PC-3 (cell line): ENCODE data around the gene ATP2A1. TPM values are rescaled to one million over a fixed set of nuclear protein-coding genes. Genes with fewer than 3 reads are reported as not detected.

Experiments used
- ATAC-seq: fragments of 200-7000 bp; cut with Tn5 transposase; 2 replicates; pipeline ENCODE4 v1.9.1; 2020; ENCODE audit warnings: mild to moderate bottlenecking, moderate library complexity
- BruUV-seq: library from RNA; stranded (reverse); fragments of 400-500 nt; replicated peaks from 2 replicates; lab custom pipeline; 2021; lab: Mats Ljungman, UMichigan
- CTCF ChIA-PET: fragments of 300-600 bp; sonication (Branson Sonifier 250); formaldehyde crosslinking; loops from one replicate; lab custom pipeline; 2022; ENCODE audit warnings: antibody characterized with exemption; lab: Charles Lee
- POLR2A ChIA-PET: fragments of 300-600 bp; sonication (Branson Sonifier 250); formaldehyde crosslinking; loops from one replicate; lab custom pipeline; 2022; ENCODE audit warnings: antibody characterized with exemption; ENCODE audit not compliant: unreplicated experiment; lab: Charles Lee
- DNase-seq: peaks from one replicate; pipeline ENCODE4 v3.0.0-alpha.2; 2015
- H2AFZ ChIP-seq: fragments of 300-600 bp; sonication (generic); 2 replicates; pipeline ENCODE4 v1.6.0; 2016; ENCODE audit warnings: antibody characterized with exemption, low read length
- H3F3A ChIP-seq: fragments of 300-600 bp; sonication (generic); one replicate; pipeline ENCODE4 v1.6.0; 2017; ENCODE audit warnings: antibody characterized with exemption, low read length, control low read depth, mild to moderate bottlenecking; ENCODE audit not compliant: unreplicated experiment
- H3K27ac ChIP-seq: fragments of 300-600 bp; sonication (generic); 2 replicates; pipeline ENCODE4 v1.5.1; 2016; ENCODE audit warnings: mild to moderate bottlenecking, low read length
- H3K27me3 ChIP-seq: fragments of 300-600 bp; sonication (generic); 2 replicates; pipeline ENCODE4 v1.6.1; 2016; ENCODE audit warnings: low read length, mixed read lengths
- H3K36me3 ChIP-seq: fragments of 300-600 bp; sonication (generic); 2 replicates; pipeline ENCODE4 v1.6.1; 2016; ENCODE audit warnings: low read depth, mixed run types, low read length, mixed read lengths
- H3K4me1 ChIP-seq: fragments of 300-600 bp; sonication (generic); 2 replicates; pipeline ENCODE4 v1.5.1; 2016; ENCODE audit warnings: low read length; ENCODE audit not compliant: insufficient read depth
- H3K4me2 ChIP-seq: fragments of 300-600 bp; sonication (generic); 2 replicates; pipeline ENCODE4 v1.6.0; 2016; ENCODE audit warnings: low read length
- H3K4me3 ChIP-seq: fragments of 300-600 bp; sonication (generic); 2 replicates; pipeline ENCODE4 v1.5.1; 2016; ENCODE audit warnings: mild to moderate bottlenecking, low read length, mixed read lengths
- H3K79me2 ChIP-seq: fragments of 300-600 bp; sonication (generic); 2 replicates; pipeline ENCODE4 v1.6.1; 2017; ENCODE audit warnings: low read length, mixed read lengths
- H3K9ac ChIP-seq: fragments of 300-600 bp; sonication (generic); 2 replicates; pipeline ENCODE4 v1.6.0; 2016; ENCODE audit warnings: mild to moderate bottlenecking, low read length
- H3K9me2 ChIP-seq: fragments of 300-600 bp; sonication (generic); replicated peaks from 2 replicates; pipeline ENCODE4 v1.6.1; 2016; ENCODE audit warnings: mixed run types, low read length, mixed read lengths
- H3K9me3 ChIP-seq: fragments of 300-600 bp; sonication (generic); 2 replicates; pipeline ENCODE4 v1.6.1; 2016; ENCODE audit warnings: low read length, mixed read lengths
- H4K20me1 ChIP-seq: fragments of 300-600 bp; sonication (generic); 2 replicates; pipeline ENCODE4 v1.6.1; 2016; ENCODE audit warnings: low read length, mixed read lengths
- CTCF ChIP-seq: fragments of 300-600 bp; sonication (generic); conservative IDR thresholded peaks from 2 replicates; pipeline ENCODE4 v1.5.1; 2017; ENCODE audit warnings: antibody characterized with exemption, low read depth, mild to moderate bottlenecking, low read length
- EZH2 ChIP-seq: fragments of 300-600 bp; sonication (generic); IDR thresholded peaks from one replicate; pipeline ENCODE4 v1.6.1; 2017; ENCODE audit warnings: antibody characterized with exemption, mild to moderate bottlenecking, low read length; ENCODE audit not compliant: unreplicated experiment
- EZH2phosphoT487 ChIP-seq: fragments of 300-600 bp; sonication (generic); IDR thresholded peaks from 2 replicates; pipeline ENCODE4 v1.6.1; 2018; ENCODE audit warnings: mild to moderate bottlenecking, antibody characterized with exemption, low read length, borderline replicate concordance
- intact Hi-C: fragments of 100-400 bp; cut with micrococcal nuclease; formaldehyde crosslinking; loops from 2 replicates; pipeline ENCODE4 v1.9.0; 2023
- total RNA-seq: library from RNA; depleted of rRNA; stranded (reverse); fragments of >200 nt; gene quantifications from 2 replicates; pipeline ENCODE4 v1.2.3, GENCODE V29; 2014

Gene ATP2A1
- total RNA-seq, 1 experiment from 2014 or later: 0.87 TPM

DNA sequence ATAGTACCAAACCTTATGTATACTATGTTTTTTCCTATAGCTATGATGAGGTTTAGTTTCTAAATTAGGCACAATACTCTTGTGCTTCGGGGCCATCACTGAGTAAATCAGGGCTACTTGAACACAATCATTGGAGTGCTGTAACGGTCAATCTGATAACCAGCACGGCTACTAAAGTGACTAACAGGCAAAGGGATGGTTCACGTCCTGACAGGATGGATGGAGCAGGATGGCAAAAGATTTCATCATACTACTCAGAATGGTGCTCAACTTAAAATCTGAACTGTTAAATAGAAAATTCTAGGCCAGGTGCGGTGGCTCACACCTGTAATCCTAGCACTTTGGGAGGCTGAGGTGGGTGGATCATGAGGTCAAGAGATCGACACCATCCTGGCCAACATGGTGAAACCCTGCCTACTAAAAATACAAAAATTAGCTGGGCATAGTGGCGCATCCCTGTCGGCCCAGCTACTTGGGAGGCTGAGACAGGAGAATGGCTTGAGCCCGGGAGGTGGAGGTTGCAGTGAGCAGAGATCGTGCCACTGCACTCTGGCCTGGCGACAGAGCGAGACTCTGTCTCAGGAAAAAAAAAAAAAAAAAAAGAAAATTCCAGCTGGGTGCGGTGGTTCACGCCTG, 39.2 kb upstream of the ATP2A1 start:
- Histone ChIP-seq H3K4me1 (no peaks in the 10 kb centered on the region), H3K9ac (no peak overlapping the region), H3K27me3 (no peaks in the 10 kb centered on the region), H3K9me3 (no peaks in the 10 kb centered on the region), H3F3A (no peaks in the 10 kb centered on the region), H3K4me3 (no peak overlapping the region), H3K27ac (no peak overlapping the region), H3K9me2 (no peaks in the 10 kb centered on the region), H3K79me2 (peaks cover under 1% of the 10 kb centered on the region; the same call in 1 of the 2 replicates), H3K4me2 (no peak overlapping the region), H2AFZ (no peak overlapping the region), H3K36me3 (peaks cover 20% of the 10 kb centered on the region), H4K20me1 (no peaks in the 10 kb centered on the region)
- DNase-seq (no peak), ATAC-seq (no peak)
- TF ChIP-seq EZH2 (no peak), EZH2phosphoT487 (no peak), CTCF (no peak)
- intact Hi-C loops: no loop called here
- ChIA-PET POLR2A (interaction anchor here (0.6 kb wide), 1 partner anchor 67 kb away, joined by 8 read pairs; no protein-coding TSS in a partner anchor), CTCF (no interaction called here)
- BruUV-seq: TSS peak; percentile 1

GRCh38 chr16:28839899-28840298, 38.4 kb upstream of the ATP2A1 start:
- no peak for DNase-seq
- no peak overlapping the region for H3K27ac ChIP-seq
- no peak overlapping the region for H3K9ac ChIP-seq
- no peak for ATAC-seq
- H3K4me1 ChIP-seq: 0 out of 2 replicates have a peak, but pooled peaks cover 3% of the 10 kb centered on the region
- peaks cover 22% of the 10 kb centered on the region; the same call in 1 of the 2 replicates for H3K36me3 ChIP-seq
- CTCF ChIA-PET: no interaction called here
- intact Hi-C loops: no loop called here
- no peaks in the 10 kb centered on the region for H4K20me1 ChIP-seq
- POLR2A ChIA-PET: no interaction called here
- no peaks in the 10 kb centered on the region for H3K9me2 ChIP-seq
- no peaks in the 10 kb centered on the region for H3K27me3 ChIP-seq
- TF ChIP-seq EZH2: no peak
- no peak for TF ChIP-seq EZH2phosphoT487
- no peak for TF ChIP-seq CTCF
- H3F3A ChIP-seq: no peaks in the 10 kb centered on the region
- H2AFZ ChIP-seq: no peak overlapping the region
- H3K4me2 ChIP-seq: no peak overlapping the region
- H3K79me2 ChIP-seq: peaks cover 8% of the 10 kb centered on the region
- H3K9me3 ChIP-seq: no peaks in the 10 kb centered on the region
- no peak overlapping the region for H3K4me3 ChIP-seq
- BruUV-seq: no TSS peak

GRCh38 chr16:28842696-28843095, 35.6 kb upstream of the ATP2A1 start:
- no peak overlapping the region for H3K4me2 ChIP-seq
- intact Hi-C loops: no loop called here
- ChIA-PET POLR2A (no interaction called here), CTCF (no interaction called here)
- 0 out of 2 replicates have a peak, but pooled peaks cover 7% of the 10 kb centered on the region for H3K4me1 ChIP-seq
- TF ChIP-seq EZH2: no peak
- H4K20me1 ChIP-seq: no peaks in the 10 kb centered on the region
- no peaks in the 10 kb centered on the region for H3F3A ChIP-seq
- ATAC-seq (no peak), DNase-seq (no peak)
- no peak overlapping the region for H3K27ac ChIP-seq
- BruUV-seq: no TSS peak
- H3K9me2 ChIP-seq: no peaks in the 10 kb centered on the region
- H3K9me3 ChIP-seq: no peaks in the 10 kb centered on the region
- H3K27me3 ChIP-seq: no peaks in the 10 kb centered on the region
- H3K36me3 ChIP-seq: peaks cover 19% of the 10 kb centered on the region; the same call in 1 of the 2 replicates
- no peak overlapping the region for H3K9ac ChIP-seq
- H3K79me2 ChIP-seq: peaks cover 31% of the 10 kb centered on the region
- no peak overlapping the region for H2AFZ ChIP-seq
- no peak overlapping the region for H3K4me3 ChIP-seq
